ENCODE data around the gene CRYGN. TPM values are rescaled to one million over a fixed set of nuclear protein-coding genes. Genes with fewer than 3 reads are reported as not detected.

Gene CRYGN
- total RNA-seq, 4 donors from 2014 or later, result 1.0 TPM; not detected in 3

DNA sequence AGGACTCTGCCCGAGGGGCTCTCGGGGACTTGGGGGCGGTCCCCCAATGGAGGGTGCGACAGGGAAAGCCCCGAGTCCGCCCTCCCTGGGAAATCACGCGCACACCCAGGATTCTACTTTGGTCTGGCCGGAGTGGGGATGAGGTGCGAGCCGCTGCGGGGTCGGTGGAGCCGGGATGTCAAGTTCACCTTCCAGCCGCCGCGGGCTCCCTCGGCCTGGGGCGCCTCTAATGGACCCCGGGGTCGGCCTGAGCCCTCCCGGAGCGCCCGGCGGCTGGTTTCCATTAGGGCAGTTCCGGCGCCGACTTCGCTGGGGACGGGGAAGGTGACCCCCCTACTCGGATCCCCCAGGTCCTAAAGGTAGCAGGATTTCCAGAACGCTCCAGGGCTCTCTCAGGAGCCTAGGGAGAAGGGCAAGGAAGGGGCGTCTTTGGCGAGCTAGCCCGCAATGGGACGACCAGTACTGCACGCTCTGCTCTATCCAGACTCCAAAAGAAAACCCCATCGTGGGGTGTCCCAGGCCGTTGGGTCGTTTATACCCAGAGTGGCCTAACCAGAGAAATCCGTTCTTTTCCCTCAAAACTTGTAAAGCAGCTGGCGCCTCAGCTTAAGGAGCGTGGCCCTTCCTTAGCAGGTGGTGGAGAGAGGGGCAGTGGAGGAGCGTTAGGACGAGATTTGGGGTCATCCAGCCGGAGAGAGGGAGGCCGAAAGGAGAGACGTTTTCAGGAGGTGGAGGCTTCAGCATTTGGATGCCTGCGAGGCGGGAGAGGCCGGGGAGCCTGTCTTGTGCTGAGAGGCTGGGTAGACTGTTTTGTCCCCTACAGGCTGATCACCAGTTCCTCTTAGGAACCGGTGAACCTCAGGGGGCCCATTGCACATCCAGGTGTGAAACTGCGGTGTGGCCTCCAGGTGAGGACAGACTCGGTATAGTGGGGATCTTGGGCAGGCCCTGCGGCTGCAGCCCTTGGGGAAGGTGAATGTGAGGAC, 29.2 kb downstream of the CRYGN start:
- TF ChIP-seq, protein P1, sequence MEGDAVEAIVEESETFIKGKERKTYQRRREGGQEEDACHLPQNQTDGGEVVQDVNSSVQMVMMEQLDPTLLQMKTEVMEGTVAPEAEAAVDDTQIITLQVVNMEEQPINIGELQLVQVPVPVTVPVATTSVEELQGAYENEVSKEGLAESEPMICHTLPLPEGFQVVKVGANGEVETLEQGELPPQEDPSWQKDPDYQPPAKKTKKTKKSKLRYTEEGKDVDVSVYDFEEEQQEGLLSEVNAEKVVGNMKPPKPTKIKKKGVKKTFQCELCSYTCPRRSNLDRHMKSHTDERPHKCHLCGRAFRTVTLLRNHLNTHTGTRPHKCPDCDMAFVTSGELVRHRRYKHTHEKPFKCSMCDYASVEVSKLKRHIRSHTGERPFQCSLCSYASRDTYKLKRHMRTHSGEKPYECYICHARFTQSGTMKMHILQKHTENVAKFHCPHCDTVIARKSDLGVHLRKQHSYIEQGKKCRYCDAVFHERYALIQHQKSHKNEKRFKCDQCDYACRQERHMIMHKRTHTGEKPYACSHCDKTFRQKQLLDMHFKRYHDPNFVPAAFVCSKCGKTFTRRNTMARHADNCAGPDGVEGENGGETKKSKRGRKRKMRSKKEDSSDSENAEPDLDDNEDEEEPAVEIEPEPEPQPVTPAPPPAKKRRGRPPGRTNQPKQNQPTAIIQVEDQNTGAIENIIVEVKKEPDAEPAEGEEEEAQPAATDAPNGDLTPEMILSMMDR (IDR thresholded peaks at IDR 0.05), result no peak
- DNase-seq (ENCODE audit: low spot score), result no peak
- ATAC-seq (ENCODE audit: low FRiP score), result peak; percentile 34

DNA sequence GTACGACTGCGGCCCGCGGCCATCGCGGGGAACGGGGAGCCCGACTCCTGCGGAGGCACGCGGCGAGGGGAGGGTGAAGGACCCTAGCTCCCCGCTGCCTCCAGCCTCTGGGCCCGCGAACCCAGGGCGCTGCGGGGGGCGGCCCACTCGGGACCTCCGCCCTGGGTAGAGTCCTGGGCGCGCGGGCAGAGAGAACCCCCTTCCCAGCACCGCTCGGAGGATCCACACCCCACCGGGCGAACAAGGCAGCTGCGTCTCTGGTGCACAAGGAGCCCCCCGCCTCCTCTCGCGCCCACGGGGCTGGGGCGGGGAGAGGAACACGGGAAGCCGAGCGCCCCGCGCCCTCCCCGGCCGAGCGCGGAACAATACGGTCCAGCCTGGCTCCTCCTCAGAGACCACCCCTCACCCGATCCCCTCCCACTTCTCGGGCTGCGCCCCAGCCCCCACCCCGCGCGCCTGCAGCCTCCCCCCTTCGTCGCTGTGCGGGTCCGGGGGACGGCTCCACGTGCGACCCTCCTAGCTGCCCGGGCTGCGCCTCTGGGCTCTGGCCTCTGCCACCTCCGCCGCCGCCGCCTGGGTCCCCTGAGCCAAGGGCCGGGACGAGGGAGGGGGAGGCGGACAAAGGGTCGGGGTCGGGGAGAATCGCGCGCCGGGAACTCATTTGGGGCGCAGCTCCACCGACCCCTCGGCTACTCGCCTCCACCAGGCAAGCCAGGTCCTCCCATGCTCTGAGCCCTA, 30.1 kb downstream of the CRYGN start, which contains the start of gene WDR86:
Gene WDR86, minus strand, starts transcription at position 372 of the 738 bp plus-strand sequence. CDS start 449 bp downstream, outside the sequence.
- ATAC-seq (ENCODE audit: low FRiP score) (peak; percentile 14), DNase-seq (ENCODE audit: low spot score) (no peak)
- TF ChIP-seq, protein P1 (IDR thresholded peaks at IDR 0.05), result no peak

DNA sequence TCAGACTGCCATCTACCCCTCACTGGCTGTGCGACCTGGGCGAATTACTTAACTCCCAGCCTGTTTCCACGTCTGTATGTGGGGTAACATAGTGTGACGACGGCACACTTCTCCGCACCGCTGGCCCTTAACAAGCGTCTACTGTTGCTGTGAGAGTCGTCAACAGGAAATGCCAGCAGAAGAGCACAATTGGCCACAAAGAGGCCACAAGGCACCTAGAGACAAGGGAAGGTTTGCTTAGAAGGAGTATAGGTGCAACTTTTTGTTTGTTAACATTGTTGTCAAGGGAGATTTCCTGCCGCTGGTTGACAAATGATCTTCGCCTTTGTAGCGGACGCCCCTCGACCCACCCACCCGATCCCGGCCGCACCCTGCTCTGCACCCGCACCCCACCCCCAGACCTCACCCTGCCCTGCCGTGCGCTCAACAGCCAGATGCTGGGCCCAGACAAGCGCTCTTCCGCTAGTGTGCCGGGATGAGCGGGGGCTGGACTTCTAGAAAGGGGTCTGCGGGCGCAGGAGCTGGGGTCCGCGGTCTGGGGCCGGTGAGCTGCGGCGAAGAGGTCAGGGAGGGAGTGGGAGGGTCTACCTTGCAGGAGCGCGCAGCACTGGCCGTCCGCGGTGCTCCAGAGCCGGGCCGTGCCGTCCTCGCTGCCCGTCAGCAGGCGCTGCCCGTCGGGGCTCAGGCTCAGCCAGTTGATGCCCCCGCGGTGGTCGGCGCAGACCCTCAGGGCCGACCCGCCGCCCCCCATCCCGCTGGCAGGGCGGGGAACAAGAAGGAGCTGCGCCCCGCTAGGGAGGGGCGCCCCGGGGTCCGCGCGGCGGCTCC, 30.9 kb downstream of the CRYGN start:
- no peak for DNase-seq (ENCODE audit: low spot score)
- ATAC-seq (ENCODE audit: low FRiP score), result peak; percentile 7
- TF ChIP-seq, protein P1 (IDR thresholded peaks at IDR 0.05), result no peak

DNA sequence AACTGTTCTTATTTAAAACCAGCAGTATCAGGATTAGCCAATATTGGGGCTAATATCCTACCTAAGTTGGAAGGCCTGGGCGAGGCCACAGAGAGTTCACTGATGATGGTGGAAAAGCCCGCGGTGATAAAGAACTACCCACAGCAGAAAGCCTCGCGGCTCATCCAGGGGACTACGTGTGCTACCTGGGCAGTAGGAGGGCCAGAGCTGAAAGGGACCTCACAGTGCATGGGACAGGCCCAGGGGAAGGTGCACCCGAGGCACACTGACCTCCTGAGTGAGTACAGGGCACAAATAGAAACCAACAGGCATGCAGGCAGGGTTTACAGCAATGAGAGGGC, 31.5 kb downstream of the CRYGN start:
- TF ChIP-seq, protein P1 (IDR thresholded peaks at IDR 0.05), result no peak
- ATAC-seq (ENCODE audit: low FRiP score) (no peak), DNase-seq (ENCODE audit: low spot score) (no peak)

DNA sequence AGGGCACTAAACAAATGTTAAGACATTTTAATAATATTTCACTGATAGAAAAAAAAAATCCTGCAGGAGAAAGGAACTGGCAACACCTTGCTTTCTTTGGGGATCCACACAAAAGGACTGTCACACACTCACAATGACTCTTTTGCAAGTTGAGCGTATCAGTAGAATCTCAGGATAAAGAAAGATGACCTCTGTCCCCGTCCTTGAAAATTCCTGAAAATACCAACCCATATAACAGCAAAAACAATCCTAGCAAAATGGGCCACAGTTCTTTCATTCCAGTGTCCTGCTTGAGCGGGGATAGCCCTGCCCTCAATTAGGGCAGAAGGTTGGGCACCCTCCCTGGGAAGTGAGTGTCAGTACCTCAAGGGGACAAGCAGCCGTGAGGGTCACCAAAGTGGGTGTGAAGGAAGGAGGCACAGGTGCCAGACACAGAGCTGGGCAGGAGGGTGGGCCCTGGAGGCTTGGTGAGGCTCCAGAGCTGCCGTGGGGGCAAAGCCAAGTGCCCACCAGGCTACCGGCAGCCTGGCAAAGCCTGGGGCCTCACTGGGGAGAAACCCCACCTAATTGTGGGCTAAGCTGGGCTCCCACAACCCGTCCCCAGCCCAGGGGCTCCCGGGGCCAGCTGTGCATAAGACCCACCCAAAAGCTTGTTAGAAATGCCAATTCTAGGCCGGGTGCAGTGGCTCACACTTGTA, 32.9 kb downstream of the CRYGN start:
- TF ChIP-seq, protein P1 (IDR thresholded peaks at IDR 0.05), result no peak
- ATAC-seq (ENCODE audit: low FRiP score) (no peak), DNase-seq (ENCODE audit: low spot score) (no peak)
